Activated naive CD4-positive, alpha-beta T cell treated with anti-CD3 and anti-CD28 coated beads, Interleukin-2, amount 50 U/mL, for 72 hours (primary cell): ENCODE data around the gene STX8. TPM values are rescaled to one million over a fixed set of nuclear protein-coding genes. Genes with fewer than 3 reads are reported as not detected.

Experiments used
- ATAC-seq, 2 donors: fragments of 150-1000 bp; cut with Tn5 transposase; 2 replicates each; pipeline ENCODE4 v1.10.0; 2021; ENCODE audit warnings: mild to moderate bottlenecking in 2 of 2, moderate library complexity in 2 of 2
- DNase-seq, 2 donors: peaks; one replicate each; pipeline ENCODE4 v3.0.0; 2021 to 2022; ENCODE audit warnings: low spot score in 2 of 2
- H3K27ac Mint-ChIP-seq, 2 donors: one replicate each; pipeline ENCODE4 v1.8.0; 2022; ENCODE audit warnings: mild to moderate bottlenecking in 2 of 2, mixed read lengths in 2 of 2
- H3K36me3 Mint-ChIP-seq, 2 donors: one replicate each; pipeline ENCODE4 v1.8.0; 2022; ENCODE audit warnings: mixed read lengths in 2 of 2
- H3K9me3 Mint-ChIP-seq, 2 donors: one replicate each; pipeline ENCODE4 v1.8.0; 2022; ENCODE audit warnings: mixed read lengths in 2 of 2
- total RNA-seq, 2 donors: library from RNA; stranded (reverse); gene quantifications; one replicate each; pipeline ENCODE4 v1.2.3, GENCODE V29; 2022

Gene STX8
- total RNA-seq, 2 donors from 2014 or later: 42.1 to 65.4 TPM

DNA sequence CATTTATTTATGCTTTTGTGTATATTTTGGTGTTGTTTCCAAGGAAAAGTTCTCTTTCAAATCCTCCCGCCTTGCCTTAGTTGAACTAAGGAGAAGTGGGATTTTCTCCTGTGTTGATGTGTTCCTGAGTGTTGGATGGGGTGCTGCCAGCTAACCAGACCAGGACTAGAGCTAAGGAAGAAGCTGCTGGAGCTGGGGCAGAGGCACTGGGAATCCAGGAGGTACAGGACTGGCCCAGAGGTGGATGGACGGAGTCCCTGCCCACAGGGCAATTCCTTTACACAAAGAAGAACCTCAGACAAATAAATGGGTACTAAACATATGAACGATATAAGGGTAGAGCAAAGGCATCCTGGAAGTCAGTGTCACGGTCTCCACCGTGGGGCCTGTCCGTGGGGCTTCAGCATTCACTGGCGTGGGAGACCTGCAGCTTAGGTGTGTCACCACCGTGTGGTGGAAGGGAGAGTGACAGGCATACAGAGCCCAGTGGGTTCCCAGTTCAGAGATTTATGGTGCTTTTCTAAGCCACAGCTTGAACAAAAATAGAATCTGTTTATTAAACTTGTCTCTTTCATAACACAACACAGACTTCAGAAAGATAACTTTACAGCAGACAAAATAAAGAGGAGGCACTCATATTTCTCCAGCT lies 283.6 kb downstream of the STX8 start:
- ATAC-seq (peak in 1 of 2 donors; percentile 26), DNase-seq (peak in 1 of 2 donors; percentile 48)
- Mint-ChIP-seq H3K9me3 (no peaks in the 10 kb centered on the region), H3K27ac (no peak overlapping the region), H3K36me3 (peaks cover 0 to 9% of the 10 kb centered on the region in 2 donors)

DNA sequence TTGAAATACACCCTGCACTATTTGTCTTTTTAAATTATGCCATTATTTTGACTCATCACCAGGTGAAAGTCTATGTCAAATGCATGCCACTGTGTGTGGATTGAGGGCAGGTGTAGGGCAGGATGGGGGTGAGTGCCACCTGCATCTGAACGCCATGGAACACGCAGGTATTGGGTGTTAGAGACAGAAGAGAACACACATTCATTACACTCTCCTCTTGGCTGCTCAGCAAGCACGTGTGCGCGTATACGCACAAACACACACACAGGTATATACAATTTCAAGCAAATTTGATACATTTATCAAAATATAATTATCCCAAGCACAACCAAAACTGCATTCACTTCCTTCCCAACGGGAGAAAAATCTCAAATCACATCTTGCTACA lies 285.4 kb downstream of the STX8 start:
- no peak for ATAC-seq

GRCh38 chr17:9287306-9287705 lies 288.3 kb downstream of the STX8 start:
- H3K27ac Mint-ChIP-seq: no peak overlapping the region
- H3K9me3 Mint-ChIP-seq: no peaks in the 10 kb centered on the region
- DNase-seq (no peak), ATAC-seq (no peak)
- H3K36me3 Mint-ChIP-seq: peaks cover 0 to 15% of the 10 kb centered on the region in 2 donors

More for the DNA sequence above, 285.4 kb downstream of the STX8 start:
- peak in 1 of 2 donors; percentile 18 for DNase-seq
- no peaks in the 10 kb centered on the region for H3K9me3 Mint-ChIP-seq
- peaks cover 0 to 15% of the 10 kb centered on the region in 2 donors for H3K36me3 Mint-ChIP-seq
- peak overlapping the region in 1 of 2 donors; percentile 82 for H3K27ac Mint-ChIP-seq

DNA sequence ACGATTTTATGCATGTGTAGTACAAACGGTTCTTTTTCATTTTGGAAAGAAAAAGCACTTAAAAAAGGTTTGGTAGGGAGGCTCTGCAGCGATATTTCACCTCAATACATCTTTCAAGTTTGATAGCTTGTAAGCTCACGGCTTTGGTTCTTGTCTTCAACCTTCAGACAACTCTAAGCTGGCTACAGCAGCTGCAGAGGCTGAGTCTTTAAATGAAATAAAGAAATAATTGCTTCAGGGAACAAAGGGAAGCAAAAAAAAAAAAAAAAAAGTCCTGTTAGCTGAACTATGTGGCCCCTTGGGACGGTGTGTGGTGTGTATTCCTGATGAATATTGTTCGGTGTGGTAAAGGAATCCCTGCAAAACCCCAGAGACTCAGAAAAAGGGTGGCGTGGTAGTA lies 289.2 kb downstream of the STX8 start:
- H3K36me3 Mint-ChIP-seq: peaks cover 0 to 15% of the 10 kb centered on the region in 2 donors
- no peaks in the 10 kb centered on the region for H3K9me3 Mint-ChIP-seq

GRCh38 chr17:9285602-9286427 lies 289.8 kb downstream of the STX8 start:
- Mint-ChIP-seq H3K9me3 (no peaks in the 10 kb centered on the region), H3K27ac (no peak overlapping the region), H3K36me3 (peaks cover 0 to 15% of the 10 kb centered on the region in 2 donors)
- DNase-seq: no peak
- no peak for ATAC-seq

More for the DNA sequence above, 289.2 kb downstream of the STX8 start:
- ATAC-seq (no peak), DNase-seq (no peak)
- no peak overlapping the region for H3K27ac Mint-ChIP-seq

DNA sequence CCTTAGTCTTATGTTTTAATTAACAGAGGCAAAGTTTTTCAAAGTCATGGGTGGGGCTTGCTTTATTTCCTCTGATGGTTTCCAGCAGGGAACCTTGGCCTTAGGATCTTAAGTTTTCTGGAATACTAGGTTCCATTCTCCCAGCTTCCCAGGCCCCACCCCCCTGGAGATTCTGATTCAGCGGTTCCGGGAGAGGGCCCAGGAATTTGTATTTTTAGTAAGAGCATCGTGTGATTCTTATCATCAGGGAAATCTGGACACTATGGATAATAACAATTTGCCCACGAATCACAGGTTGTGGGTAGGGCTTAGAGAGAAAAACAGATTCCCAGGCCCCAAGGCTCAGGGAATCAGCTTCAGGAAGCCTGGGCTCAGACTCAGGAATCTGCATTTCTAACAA lies 290.7 kb downstream of the STX8 start:
- DNase-seq (no peak), ATAC-seq (no peak)
- no peak overlapping the region for H3K27ac Mint-ChIP-seq
- H3K9me3 Mint-ChIP-seq: no peaks in the 10 kb centered on the region
- H3K36me3 Mint-ChIP-seq: peaks cover 0 to 15% of the 10 kb centered on the region in 2 donors

DNA sequence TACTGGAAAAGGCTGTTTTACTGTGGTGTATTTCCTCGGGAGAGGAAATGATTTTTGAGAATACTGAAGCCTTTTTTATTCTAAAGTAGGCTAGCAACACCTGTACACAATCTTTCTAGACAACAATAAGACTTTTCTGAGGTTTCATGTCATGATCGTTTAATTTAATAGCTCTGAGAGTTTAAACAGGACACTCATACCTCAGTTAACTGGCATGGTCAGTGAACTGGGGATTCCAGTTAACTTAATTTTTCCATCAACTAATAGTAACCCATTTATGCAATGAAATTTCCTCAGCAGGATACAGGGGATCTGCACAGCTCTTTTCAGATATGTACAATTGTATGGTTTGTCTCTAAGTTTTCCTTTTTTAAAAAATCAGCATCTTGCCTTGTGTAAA lies 291.7 kb downstream of the STX8 start:
- ATAC-seq (no peak), DNase-seq (no peak)
- no peaks in the 10 kb centered on the region for H3K9me3 Mint-ChIP-seq
- H3K36me3 Mint-ChIP-seq: peaks cover 0 to 12% of the 10 kb centered on the region in 2 donors
- H3K27ac Mint-ChIP-seq: no peak overlapping the region

DNA sequence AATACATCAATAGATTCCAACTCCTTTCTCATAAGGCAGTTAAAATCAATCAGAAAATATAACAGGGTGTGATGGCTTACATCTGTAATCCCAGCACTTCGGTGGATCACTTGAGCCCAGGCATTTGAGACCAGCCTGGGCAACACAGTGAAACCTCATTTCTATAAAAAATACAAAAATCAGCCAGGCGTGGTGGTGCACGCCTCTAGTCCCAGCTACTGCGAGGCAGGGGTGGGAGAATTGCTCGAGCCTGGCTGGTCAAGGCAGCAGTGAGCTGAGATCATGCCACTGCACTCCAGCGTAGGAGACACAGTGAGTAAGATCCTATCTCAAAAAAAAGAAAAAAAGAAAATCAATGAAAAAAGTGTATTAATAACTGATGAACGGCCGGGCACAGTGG lies 295.7 kb downstream of the STX8 start:
- Mint-ChIP-seq H3K27ac (no peak overlapping the region), H3K36me3 (peaks cover 5 to 8% of the 10 kb centered on the region in 2 donors), H3K9me3 (peaks cover 0 to 8% of the 10 kb centered on the region in 2 donors)
- DNase-seq: no peak
- ATAC-seq: no peak

DNA sequence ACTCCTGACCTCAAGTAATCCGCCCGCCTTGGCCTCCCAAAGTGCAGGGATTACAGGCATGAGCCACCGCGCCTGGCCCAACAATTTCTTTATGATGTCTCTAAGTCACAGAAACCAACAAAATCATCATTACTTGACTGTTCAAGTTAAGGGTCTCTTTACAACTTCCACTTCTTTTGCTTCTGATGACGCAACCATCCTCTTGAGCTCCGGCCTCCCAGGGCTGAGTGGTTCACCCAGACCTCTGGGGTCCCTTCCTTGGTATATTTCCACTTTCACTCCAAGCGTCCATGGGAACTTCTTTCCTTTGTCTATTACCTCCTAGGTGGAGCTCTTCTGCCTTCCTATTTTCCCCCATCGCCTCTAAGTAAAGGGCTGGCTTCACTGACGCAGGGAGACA lies 300.6 kb downstream of the STX8 start:
- ATAC-seq (no peak), DNase-seq (no peak)
- H3K9me3 Mint-ChIP-seq: peaks cover 0 to 8% of the 10 kb centered on the region in 2 donors
- peak overlapping the region in 1 of 2 donors; percentile 60 for H3K27ac Mint-ChIP-seq
- peaks cover 5 to 8% of the 10 kb centered on the region in 2 donors for H3K36me3 Mint-ChIP-seq

GRCh38 chr17:9273428-9274391 lies 301.9 kb downstream of the STX8 start:
- Mint-ChIP-seq H3K36me3 (peaks cover 5 to 8% of the 10 kb centered on the region in 2 donors), H3K9me3 (peaks cover 0 to 8% of the 10 kb centered on the region in 2 donors), H3K27ac (peak overlapping the region; percentile 94 to 96)
- peak; percentile 95 to 96 for ATAC-seq
- DNase-seq: peak; percentile 57 to 60

DNA sequence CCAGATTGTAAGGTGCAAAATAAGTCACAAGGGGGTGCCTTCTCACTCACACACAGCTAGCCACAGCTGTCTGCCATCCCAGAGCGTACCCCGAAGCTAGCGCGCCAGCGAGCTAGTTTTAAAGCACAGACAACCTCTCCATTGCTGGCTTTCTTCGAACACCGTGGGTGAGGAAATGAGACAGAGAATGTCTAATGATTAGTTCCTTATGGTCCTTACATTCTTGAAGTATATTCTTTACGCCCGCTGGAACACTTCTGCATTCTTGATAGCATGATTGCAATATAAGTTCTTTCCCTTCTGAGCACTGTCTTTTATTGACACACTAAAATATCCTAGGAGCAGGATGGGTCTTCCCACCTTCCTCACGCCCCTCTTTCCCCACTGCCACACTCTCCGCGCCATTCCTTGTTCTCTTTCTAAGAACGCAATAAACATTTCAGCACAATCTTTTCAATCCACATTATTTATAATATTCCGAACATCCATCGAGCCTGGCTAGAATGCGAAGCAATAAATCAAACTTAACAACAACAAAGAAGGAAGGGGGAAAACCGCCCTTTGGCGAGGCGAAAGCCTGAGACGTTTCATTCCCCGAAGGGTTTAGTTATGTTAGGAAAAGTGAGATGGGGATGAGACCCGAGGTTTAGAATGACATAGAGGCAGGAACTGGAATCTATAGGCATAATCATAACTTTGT lies 303.0 kb downstream of the STX8 start:
- Mint-ChIP-seq H3K9me3 (peaks cover 0 to 8% of the 10 kb centered on the region in 2 donors), H3K36me3 (peaks cover 4 to 8% of the 10 kb centered on the region in 2 donors), H3K27ac (peak overlapping the region; percentile 94)
- DNase-seq: no peak
- ATAC-seq: no peak

DNA sequence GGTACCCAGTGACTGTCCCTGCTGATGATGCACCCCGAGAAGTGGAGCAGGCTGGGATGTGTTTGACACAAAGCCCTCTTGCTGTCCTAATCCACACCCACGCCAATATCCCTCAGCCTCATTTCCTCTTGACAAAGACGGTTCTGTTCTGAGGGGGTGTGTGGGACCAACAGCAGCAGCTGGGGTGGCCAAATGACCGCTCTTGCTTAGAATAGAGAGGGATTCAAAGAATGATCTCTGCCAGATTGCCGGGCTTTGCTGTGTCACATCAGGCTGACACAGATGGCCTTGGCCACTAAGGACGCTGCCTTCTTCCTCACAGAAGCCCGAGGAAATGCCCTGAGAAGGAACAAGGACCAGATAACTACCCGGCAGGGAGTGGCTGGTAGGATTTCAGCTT lies 303.6 kb downstream of the STX8 start:
- H3K36me3 Mint-ChIP-seq: peaks cover 0 to 3% of the 10 kb centered on the region in 2 donors
- ATAC-seq: no peak
- H3K27ac Mint-ChIP-seq: peak overlapping the region in 1 of 2 donors; percentile 94

GRCh38 chr17:9270921-9271320 lies 304.7 kb downstream of the STX8 start:
- ATAC-seq: no peak
- Mint-ChIP-seq H3K9me3 (no peaks in the 10 kb centered on the region), H3K36me3 (no peaks in the 10 kb centered on the region), H3K27ac (no peak overlapping the region)
- no peak for DNase-seq

More for the DNA sequence above, 303.6 kb downstream of the STX8 start:
- H3K9me3 Mint-ChIP-seq: peaks cover 0 to 1% of the 10 kb centered on the region in 2 donors
- DNase-seq: no peak

- DNase-seq: no peak
- no peaks in the 10 kb centered on the region for H3K9me3 Mint-ChIP-seq
- ATAC-seq: no peak
- peaks cover 0 to 3% of the 10 kb centered on the region in 2 donors for H3K36me3 Mint-ChIP-seq
- H3K27ac Mint-ChIP-seq: no peak overlapping the region
These were observed 306.1 kb downstream of the STX8 start for GRCh38 chr17:9269350-9270035.

DNA sequence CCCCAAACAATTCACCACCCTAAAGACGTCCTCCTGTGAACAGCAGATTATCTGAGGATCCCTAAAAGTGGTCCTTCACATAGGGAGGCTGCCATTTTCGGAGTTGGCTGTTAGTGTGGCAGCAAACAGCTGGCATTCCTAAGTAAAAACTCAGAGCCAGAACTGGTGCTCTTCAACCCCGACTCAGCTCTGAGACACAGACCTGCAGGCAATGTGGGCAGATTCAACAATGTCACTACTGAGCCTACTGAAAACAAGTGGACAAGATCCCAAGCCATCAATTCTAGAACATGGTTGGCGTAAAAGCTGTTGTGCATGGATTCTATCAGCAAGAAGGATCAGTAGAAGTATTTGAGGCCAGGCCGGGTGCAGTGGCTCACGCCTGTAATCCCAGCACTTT lies 307.1 kb downstream of the STX8 start:
- Mint-ChIP-seq H3K36me3 (peaks cover 0 to 12% of the 10 kb centered on the region in 2 donors), H3K9me3 (peaks cover 0 to 4% of the 10 kb centered on the region in 2 donors), H3K27ac (no peak overlapping the region)
- DNase-seq (no peak), ATAC-seq (no peak)
